Stomach (tissue), 4 donors: ENCODE data around the gene TMEM132D.

ENCODE experiments used
- POLR2A ChIP-seq, 4 donors: fragments of 450-650 bp; IDR thresholded peaks; one replicate each; pipeline ENCODE4 v1.6.1; 2016; ENCODE audit warnings: antibody characterized with exemption in 4 of 4, control low read depth in 2 of 4, mild to moderate bottlenecking in 1 of 4, moderate library complexity in 1 of 4
- POLR2AphosphoS5 ChIP-seq, 3 donors: sonication (generic); formaldehyde crosslinking; IDR thresholded peaks; one replicate each; pipeline ENCODE4 v1.6.1; 2016; ENCODE audit warnings: antibody characterized with exemption in 3 of 3
- TF ChIP-seq, protein P1 (sequence below), 7 experiments: fragments of 450-650 bp in 4 of 7; fragments of 200-600 bp in 3 of 7; sonication (generic) in 3 of 7; IDR thresholded peaks; one replicate each; pipeline ENCODE4 v1.5.1; 2016 to 2019; ENCODE audit warnings: antibody characterized with exemption in 7 of 7, control low read depth in 2 of 7, mild to moderate bottlenecking in 1 of 7

DNA sequence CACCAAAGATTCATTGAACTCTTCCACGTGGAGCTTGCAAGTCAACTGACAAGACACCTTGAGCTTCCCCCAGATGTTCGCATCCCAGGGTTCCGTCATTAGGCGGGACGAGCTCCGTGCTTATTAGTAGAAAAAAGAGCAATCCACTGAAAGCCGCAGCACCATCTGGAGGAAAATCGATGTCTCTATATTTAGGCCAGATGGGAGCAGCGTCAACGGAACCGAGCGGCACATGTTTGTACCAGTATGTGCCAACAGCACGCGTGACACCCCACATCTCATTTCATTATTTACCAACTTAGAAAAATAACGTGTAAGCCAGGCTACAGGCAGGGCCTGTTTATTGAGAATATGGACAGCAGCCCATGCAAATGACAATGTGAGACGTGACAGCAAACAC is 45.8 kb upstream of the TMEM132D start:
- TF ChIP-seq, protein P1, sequence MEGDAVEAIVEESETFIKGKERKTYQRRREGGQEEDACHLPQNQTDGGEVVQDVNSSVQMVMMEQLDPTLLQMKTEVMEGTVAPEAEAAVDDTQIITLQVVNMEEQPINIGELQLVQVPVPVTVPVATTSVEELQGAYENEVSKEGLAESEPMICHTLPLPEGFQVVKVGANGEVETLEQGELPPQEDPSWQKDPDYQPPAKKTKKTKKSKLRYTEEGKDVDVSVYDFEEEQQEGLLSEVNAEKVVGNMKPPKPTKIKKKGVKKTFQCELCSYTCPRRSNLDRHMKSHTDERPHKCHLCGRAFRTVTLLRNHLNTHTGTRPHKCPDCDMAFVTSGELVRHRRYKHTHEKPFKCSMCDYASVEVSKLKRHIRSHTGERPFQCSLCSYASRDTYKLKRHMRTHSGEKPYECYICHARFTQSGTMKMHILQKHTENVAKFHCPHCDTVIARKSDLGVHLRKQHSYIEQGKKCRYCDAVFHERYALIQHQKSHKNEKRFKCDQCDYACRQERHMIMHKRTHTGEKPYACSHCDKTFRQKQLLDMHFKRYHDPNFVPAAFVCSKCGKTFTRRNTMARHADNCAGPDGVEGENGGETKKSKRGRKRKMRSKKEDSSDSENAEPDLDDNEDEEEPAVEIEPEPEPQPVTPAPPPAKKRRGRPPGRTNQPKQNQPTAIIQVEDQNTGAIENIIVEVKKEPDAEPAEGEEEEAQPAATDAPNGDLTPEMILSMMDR (IDR thresholded peaks at IDR 0.05), result no peak
- TF ChIP-seq POLR2A (IDR thresholded peaks at IDR 0.05), result no peak
- TF ChIP-seq POLR2AphosphoS5 (IDR thresholded peaks at IDR 0.05), result no peak
